Activated naive CD8-positive, alpha-beta T cell treated with anti-CD3 and anti-CD28 coated beads, Interleukin-2, amount 50 U/mL, for 24 hours (primary cell): Measurements from ENCODE around the gene AOAH.
"Not testable (repeated sequence)": the region's sequence is repeated elsewhere in the genome, so short reads cannot be mapped to it uniquely, and the experiment has no call there.

ENCODE experiments used
- ATAC-seq: fragments of 150-1000 bp; cut with Tn5 transposase; one replicate; pipeline ENCODE4 v1.10.0; 2021
- DNase-seq: peaks from one replicate; pipeline ENCODE4 v3.0.0; 2021
- H3K27ac Mint-ChIP-seq: one replicate; pipeline ENCODE4 v1.8.0; 2021; ENCODE audit warnings: mild to moderate bottlenecking, mixed read lengths
- H3K27me3 Mint-ChIP-seq: one replicate; pipeline ENCODE4 v1.8.0; 2021; ENCODE audit warnings: mixed read lengths
- H3K36me3 Mint-ChIP-seq: one replicate; pipeline ENCODE4 v1.8.0; 2021; ENCODE audit warnings: low read depth, mixed read lengths
- H3K4me1 Mint-ChIP-seq: one replicate; pipeline ENCODE4 v1.8.0; 2021; ENCODE audit warnings: mixed read lengths
- H3K4me3 Mint-ChIP-seq: one replicate; pipeline ENCODE4 v1.8.0; 2021; ENCODE audit warnings: mild to moderate bottlenecking, moderate library complexity, mixed read lengths
- H3K9me3 Mint-ChIP-seq: one replicate; pipeline ENCODE4 v1.8.0; 2021; ENCODE audit warnings: mixed read lengths

Gene AOAH

DNA sequence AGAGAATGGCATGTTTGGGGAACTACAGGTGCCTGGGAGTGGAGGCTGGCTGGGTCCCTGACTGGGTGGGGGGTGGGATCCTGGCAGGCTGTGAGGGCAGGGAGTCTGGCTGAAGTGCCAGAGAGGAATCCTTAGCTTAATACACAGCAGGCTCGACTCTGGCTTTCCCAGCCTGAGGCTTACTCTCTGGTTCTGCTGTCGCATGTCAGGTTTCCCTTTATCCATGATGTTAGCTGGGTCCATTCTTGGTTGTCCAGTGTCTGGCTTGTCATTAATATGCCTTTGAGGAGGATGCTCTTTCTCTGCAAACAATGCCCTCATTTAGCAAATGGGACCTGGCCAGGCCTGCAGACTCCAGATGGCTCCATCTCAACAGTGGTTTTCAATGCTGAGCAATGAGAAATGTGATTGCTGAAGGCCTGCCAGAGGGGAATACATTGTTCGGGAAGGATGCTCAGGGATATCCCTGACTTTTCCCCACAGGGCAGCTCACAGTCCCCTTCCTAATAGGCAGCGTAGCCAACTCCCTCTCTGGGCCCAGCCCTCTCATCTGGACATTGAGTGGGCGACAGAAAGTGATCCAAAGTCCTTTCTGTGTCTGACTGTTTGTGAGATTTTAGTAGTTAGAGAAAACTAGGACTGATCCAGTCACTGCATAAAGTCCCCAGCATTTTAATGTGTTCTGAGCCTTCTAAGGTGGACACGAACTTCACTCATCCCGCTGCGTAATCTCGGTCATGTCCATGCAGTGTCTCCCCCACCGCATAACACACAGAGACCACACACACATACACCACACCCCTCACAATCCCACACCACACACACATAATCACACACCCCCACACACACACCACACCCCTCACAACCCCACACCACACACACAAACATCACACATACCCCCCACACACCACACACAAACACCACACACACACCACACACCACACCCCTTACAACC, 209.7 kb downstream of the AOAH start:
- ATAC-seq (no peak), DNase-seq (no peak)
- Mint-ChIP-seq H3K4me3 (no peak overlapping the region), H3K36me3 (no peaks in the 10 kb centered on the region), H3K4me1 (peaks cover 4% of the 10 kb centered on the region), H3K27me3 (no peaks in the 10 kb centered on the region), H3K27ac (no peak overlapping the region), H3K9me3 (no peaks in the 10 kb centered on the region)

DNA sequence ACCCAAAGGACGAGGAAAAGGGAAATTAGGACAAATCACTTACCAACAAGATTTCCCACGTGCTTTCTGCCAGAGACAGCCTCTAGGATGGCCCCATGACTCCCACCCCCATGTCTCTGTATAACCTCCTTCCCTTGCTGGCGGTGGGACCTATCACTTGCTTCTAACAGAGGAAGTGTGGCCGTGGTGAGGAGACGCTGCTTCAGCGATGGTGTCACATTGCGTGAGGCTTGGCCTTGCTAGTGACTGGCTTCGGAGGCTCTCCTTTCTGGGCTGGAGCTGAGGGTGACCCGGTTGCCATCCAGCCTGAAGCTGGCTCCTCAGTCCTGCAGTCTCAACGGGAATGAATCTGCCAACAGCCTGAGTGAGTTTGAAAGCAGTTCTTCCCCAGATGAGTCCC, 210.9 kb downstream of the AOAH start:
- no peaks in the 10 kb centered on the region for H3K36me3 Mint-ChIP-seq
- H3K27me3 Mint-ChIP-seq, result no peaks in the 10 kb centered on the region
- no peaks in the 10 kb centered on the region for H3K9me3 Mint-ChIP-seq
- peaks cover 4% of the 10 kb centered on the region for H3K4me1 Mint-ChIP-seq
- DNase-seq (no peak), ATAC-seq (no peak)
- no peak overlapping the region for H3K4me3 Mint-ChIP-seq
- no peak overlapping the region for H3K27ac Mint-ChIP-seq

DNA sequence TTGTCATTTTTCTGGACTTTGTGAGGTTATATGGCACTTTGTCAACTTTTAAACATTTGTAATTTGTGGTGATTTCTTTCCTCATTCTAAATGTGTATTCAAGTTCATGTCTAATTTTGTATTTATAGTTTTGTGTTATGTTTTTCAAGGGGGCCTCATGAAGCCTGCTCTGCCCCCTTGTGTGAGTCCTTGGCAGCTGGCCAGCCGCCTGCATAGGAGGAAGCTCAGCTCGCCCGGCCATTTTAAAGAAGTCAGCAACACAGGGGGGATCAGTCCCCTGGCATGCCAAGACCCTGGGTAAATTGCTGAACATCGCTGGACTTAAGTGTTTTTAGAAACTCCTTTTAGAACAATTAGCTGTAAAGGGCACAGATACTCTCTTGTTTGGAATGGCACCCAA, 211.7 kb downstream of the AOAH start:
- ATAC-seq, result no peak
- H3K27ac Mint-ChIP-seq, result no peak overlapping the region
- no peak overlapping the region for H3K4me3 Mint-ChIP-seq
- no peaks in the 10 kb centered on the region for H3K27me3 Mint-ChIP-seq
- H3K4me1 Mint-ChIP-seq, result peaks cover 4% of the 10 kb centered on the region
- no peak for DNase-seq
- no peaks in the 10 kb centered on the region for H3K9me3 Mint-ChIP-seq
- no peaks in the 10 kb centered on the region for H3K36me3 Mint-ChIP-seq

GRCh38 chr7:36509962-36510361, 214.3 kb downstream of the AOAH start:
- no peaks in the 10 kb centered on the region for H3K4me1 Mint-ChIP-seq
- DNase-seq (no peak), ATAC-seq (no peak)
- no peaks in the 10 kb centered on the region for H3K27me3 Mint-ChIP-seq
- H3K27ac Mint-ChIP-seq, result no peak overlapping the region
- H3K4me3 Mint-ChIP-seq, result no peak overlapping the region
- peaks cover 4% of the 10 kb centered on the region for H3K9me3 Mint-ChIP-seq
- H3K36me3 Mint-ChIP-seq, result peaks cover 3% of the 10 kb centered on the region

- Mint-ChIP-seq H3K27ac (no peak overlapping the region), H3K9me3 (peaks cover 8% of the 10 kb centered on the region), H3K36me3 (peaks cover 3% of the 10 kb centered on the region), H3K4me1 (no peaks in the 10 kb centered on the region), H3K4me3 (no peak overlapping the region), H3K27me3 (no peaks in the 10 kb centered on the region)
- no peak for DNase-seq
- no peak for ATAC-seq
Observed at GRCh38 chr7:36507475-36508440, 216.5 kb downstream of the AOAH start.

DNA sequence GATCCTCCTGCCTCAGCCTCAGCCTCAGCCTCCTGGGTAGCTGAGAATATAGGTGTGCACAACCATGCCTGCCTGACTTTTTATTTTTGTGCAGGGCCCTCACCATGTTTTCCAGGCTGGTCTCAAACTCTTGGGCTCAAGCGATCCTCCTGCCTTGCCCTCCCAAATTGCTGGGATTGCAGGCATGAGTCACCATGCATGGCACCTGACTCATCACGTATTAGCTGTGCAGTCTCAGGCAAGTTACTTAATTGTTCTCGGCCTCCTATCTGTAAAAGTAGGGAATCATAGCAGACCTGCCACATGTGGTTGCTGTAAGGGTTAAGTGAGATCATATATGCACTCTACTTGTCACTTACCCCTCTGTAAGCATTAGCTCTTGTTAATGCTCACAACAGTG, 217.5 kb downstream of the AOAH start:
- Mint-ChIP-seq H3K27me3 (no peaks in the 10 kb centered on the region), H3K4me3 (no peak overlapping the region), H3K27ac (no peak overlapping the region), H3K4me1 (no peaks in the 10 kb centered on the region), H3K9me3 (peaks cover 8% of the 10 kb centered on the region), H3K36me3 (peaks cover 3% of the 10 kb centered on the region)
- ATAC-seq (no peak), DNase-seq (no peak)

DNA sequence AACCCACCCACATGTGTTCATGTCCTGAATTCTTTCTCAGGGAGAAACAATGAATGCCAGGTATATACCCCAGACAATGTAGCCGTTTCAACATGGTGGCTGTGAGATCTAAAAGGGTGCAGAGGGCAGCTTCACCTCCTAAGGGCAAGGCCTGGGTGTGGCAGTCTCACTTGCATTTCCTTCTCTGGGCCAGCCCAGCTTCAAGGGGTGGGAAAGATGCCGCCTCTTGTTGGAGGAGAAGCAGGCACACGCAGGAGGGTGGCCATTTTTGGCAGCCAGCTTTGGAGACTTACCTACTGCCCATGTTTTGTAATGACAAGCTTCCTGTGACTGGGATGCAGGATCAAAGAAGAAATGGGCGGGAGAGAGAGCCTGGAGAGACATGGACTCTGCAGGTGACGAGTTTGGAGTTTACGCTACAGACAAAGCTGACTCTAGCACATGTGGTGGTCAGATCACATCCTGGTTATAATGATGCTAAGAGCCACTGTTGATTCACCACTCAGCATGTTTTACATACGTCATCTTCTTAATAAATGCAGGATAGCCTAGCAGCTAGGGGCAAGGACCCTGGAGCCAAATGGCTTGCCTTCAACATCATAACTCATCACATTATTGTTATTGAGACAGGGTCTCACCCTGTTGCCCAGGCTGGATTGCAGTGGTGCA, 218.0 kb downstream of the AOAH start:
- Mint-ChIP-seq H3K27me3 (no peaks in the 10 kb centered on the region), H3K4me1 (no peaks in the 10 kb centered on the region), H3K27ac (no peak overlapping the region), H3K4me3 (no peak overlapping the region), H3K36me3 (peaks cover 3% of the 10 kb centered on the region), H3K9me3 (peaks cover 8% of the 10 kb centered on the region)
- no peak for DNase-seq
- no peak for ATAC-seq

DNA sequence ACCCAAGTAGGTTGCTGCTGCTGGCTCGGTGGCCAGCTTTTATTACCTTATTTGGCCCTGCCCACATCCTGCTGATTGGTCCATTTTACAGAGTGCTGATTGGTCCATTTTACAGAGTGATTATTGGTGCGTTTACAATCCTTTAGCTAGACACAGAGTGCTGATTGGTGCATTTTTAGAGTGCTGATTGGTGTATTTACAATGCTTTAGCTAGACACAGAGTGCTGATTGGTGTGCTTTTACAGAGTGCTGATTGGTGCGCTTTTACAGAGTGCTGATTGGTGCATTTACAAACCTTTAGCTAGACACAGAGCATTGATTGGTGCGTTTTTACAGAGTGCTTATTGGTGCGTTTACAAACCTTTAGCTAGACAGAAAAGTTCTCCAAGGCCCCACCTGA, 219.7 kb downstream of the AOAH start:
- H3K27ac Mint-ChIP-seq, H3K27me3 Mint-ChIP-seq, H3K4me3 Mint-ChIP-seq, DNase-seq, H3K36me3 Mint-ChIP-seq, ATAC-seq, H3K4me1 Mint-ChIP-seq, H3K9me3 Mint-ChIP-seq: not testable (repeated sequence)

DNA sequence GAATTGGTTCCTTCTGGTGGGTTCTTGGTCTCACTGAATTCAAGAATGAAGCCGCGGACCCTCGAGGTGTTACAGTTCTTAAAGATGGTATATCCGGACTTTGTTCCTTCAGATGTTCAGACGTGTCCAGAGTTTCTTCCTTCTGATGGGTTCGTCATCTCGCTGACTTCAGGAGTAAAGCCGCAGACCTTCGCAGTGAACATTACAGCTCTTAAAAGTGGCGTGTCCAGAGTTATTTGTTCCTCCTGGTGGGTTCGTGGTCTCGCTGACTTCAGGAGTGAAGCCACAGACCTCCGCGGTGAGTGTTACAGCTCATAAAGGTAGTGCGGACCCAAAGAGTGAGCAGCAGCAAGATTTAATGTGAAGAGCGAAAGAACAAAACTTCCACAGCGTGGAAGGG, 220.1 kb downstream of the AOAH start:
- ATAC-seq, H3K4me3 Mint-ChIP-seq, H3K4me1 Mint-ChIP-seq, H3K27ac Mint-ChIP-seq, H3K27me3 Mint-ChIP-seq, DNase-seq, H3K9me3 Mint-ChIP-seq, H3K36me3 Mint-ChIP-seq: not testable (repeated sequence)

- DNase-seq (no peak), ATAC-seq (no peak)
- Mint-ChIP-seq H3K36me3 (no peaks in the 10 kb centered on the region), H3K9me3 (no peaks in the 10 kb centered on the region), H3K27ac (no peak overlapping the region), H3K4me1 (peaks cover 4% of the 10 kb centered on the region), H3K27me3 (no peaks in the 10 kb centered on the region), H3K4me3 (no peak overlapping the region)
Observed at GRCh38 chr7:36497775-36498174, 226.5 kb downstream of the AOAH start.

- H3K4me1 Mint-ChIP-seq, H3K36me3 Mint-ChIP-seq, H3K4me3 Mint-ChIP-seq, H3K27ac Mint-ChIP-seq, H3K27me3 Mint-ChIP-seq, DNase-seq, H3K9me3 Mint-ChIP-seq, ATAC-seq: not testable (repeated sequence)
Observed at GRCh38 chr7:36497176-36497575, 227.1 kb downstream of the AOAH start.

DNA sequence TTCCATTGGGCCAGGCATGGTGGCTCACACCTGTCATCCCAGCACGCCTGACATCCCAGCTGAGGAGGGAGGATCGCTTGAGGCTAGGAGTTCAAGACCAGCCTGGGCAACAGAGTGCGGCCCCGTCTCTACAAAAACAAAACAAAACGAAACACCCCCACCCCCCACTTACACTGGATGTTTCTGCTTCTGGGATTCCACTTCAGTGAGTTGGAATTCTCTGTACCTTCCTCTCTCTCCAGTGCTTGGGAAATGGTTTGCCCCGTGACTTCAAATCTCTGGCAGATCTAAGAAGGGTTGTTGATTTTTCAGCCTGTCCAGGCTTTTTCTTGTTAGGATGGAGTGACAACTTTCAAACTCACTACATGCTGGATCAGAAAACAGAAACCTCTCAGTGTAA, 227.7 kb downstream of the AOAH start:
- DNase-seq (no peak), ATAC-seq (no peak)
- H3K9me3 Mint-ChIP-seq, result no peaks in the 10 kb centered on the region
- peaks cover 4% of the 10 kb centered on the region for H3K4me1 Mint-ChIP-seq
- H3K4me3 Mint-ChIP-seq, result no peak overlapping the region
- no peak overlapping the region for H3K27ac Mint-ChIP-seq
- H3K36me3 Mint-ChIP-seq, result no peaks in the 10 kb centered on the region
- H3K27me3 Mint-ChIP-seq, result no peaks in the 10 kb centered on the region

GRCh38 chr7:36491317-36491716, 233.0 kb downstream of the AOAH start:
- H3K27ac Mint-ChIP-seq, result no peak overlapping the region
- no peaks in the 10 kb centered on the region for H3K36me3 Mint-ChIP-seq
- ATAC-seq (no peak), DNase-seq (no peak)
- H3K27me3 Mint-ChIP-seq, result no peaks in the 10 kb centered on the region
- H3K4me3 Mint-ChIP-seq, result no peak overlapping the region
- no peaks in the 10 kb centered on the region for H3K9me3 Mint-ChIP-seq
- H3K4me1 Mint-ChIP-seq, result no peaks in the 10 kb centered on the region

GRCh38 chr7:36490419-36490830, 233.9 kb downstream of the AOAH start:
- Mint-ChIP-seq H3K36me3 (no peaks in the 10 kb centered on the region), H3K27me3 (no peaks in the 10 kb centered on the region), H3K9me3 (no peaks in the 10 kb centered on the region), H3K27ac (no peak overlapping the region), H3K4me3 (no peak overlapping the region), H3K4me1 (no peaks in the 10 kb centered on the region)
- DNase-seq (no peak), ATAC-seq (no peak)
